Middle frontal gyrus (tissue), 1 donor: ENCODE data around the gene SHISA7.

Experiments
- DNase-seq: peaks from one replicate; pipeline ENCODE4 v3.0.0-alpha.2; 2015; ENCODE audit warnings: low spot score; ENCODE audit errors: extremely low spot score

The SHISA7 gene

DNA sequence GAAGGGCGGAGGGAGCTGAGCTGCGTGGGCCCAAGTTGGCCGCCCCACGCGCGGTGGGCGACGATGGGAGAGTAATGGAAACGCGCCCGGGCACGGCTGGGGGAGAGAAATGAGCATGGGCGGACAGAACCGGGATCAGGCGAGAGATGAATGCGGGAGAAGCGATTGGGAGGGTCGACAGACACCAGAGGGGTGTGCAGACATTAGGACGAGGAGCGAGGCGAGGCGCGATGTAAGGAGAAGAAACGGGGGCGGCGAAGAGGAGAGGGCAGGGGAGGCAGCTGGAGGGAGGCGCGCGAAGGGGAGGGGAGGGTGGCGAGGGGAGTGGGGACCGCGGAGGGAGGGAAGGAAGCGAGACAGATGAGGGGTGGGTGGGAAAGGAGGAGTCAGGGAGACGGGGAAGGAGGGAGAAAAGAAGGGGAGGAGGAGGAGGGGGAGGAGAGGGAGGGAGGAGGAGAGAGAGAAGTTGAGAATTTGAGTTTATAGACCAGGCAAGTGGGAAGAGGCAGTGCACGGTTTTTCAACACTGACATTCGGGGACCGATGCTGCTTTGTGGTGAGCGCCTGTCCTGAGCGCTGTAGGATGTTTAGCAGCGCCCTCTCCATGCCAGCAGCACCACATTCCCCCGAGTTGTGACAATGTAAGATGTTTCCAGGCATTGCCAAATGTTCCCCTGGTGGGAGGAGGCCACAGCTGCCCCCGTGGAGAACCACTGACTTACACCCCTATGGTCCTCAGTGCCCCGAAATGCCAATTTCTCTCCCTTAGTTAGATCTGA, at the start of gene SHISA7:
Gene SHISA7, minus strand, starts transcription at position 256 of the 779 bp plus-strand sequence. CDS start 437 bp downstream, outside the sequence.
- no peak for DNase-seq

DNA sequence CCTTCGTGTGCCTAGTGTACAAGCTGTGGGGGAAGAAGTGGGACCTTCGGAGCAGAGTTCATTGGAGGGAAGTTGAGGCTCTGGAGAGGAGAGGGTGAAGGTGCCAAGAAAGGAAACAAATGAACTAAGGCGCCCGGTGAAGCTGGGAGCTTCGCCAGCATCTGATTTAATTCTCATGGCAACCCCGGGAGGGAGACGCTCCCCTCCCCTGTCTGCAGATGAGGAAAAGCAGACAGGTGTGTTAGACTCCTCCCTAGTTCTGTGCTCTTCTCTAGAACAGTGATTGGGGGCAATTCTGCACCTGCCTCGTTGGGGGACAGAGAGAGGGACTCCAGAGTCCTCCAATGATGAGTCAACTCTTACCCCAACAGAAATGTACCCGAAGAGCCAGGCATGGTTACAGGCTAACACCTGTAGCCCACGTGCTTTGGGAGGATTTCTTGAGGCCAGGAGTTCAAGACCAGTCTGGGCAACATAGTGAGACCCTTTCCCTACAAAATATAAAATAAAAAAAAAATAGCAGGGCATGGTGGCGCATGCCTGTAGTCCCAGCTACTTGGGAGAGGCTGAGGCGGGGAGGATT, 49.4 kb upstream of the SHISA7 start:
- no peak for DNase-seq

DNA sequence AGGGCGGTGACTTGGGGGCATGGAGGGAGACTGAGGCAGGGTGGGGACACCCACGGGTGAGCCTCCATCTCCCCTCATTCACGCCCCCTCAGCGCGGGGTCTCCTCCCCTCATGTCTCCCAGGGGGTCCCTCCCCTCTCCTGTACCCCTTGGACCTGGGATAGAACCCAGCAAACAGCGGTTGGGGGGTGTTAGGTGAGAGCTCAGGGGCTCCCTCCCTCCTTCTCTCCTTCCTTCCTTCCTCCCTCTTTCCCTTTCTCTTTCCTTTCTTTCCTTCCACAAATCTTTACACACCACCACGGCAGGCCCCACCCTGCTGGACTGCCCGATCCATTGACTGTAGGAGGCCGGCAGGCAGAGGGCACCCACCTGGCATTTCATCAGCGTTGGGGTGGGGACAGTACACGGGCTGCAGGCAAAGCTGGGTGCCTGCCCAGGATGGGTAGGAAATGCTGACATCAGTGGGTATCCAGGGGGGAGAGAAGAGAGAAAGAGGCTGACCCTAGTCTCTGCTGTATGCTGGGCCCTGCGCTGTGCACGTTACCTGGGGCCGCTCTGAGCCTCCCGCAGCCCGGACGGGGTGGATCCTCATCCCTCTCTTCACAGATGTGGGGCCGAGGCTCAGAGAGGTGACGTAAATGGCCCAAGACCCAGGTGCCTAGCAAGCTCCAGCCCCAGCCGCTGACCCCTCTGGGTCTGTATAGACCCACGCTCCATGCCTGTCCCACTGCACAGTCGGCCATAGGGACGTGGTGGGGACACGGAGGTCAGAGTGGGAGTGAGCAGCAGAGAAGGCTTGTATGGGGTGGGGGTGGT, 48.7 kb upstream of the SHISA7 start:
- no peak for DNase-seq

DNA sequence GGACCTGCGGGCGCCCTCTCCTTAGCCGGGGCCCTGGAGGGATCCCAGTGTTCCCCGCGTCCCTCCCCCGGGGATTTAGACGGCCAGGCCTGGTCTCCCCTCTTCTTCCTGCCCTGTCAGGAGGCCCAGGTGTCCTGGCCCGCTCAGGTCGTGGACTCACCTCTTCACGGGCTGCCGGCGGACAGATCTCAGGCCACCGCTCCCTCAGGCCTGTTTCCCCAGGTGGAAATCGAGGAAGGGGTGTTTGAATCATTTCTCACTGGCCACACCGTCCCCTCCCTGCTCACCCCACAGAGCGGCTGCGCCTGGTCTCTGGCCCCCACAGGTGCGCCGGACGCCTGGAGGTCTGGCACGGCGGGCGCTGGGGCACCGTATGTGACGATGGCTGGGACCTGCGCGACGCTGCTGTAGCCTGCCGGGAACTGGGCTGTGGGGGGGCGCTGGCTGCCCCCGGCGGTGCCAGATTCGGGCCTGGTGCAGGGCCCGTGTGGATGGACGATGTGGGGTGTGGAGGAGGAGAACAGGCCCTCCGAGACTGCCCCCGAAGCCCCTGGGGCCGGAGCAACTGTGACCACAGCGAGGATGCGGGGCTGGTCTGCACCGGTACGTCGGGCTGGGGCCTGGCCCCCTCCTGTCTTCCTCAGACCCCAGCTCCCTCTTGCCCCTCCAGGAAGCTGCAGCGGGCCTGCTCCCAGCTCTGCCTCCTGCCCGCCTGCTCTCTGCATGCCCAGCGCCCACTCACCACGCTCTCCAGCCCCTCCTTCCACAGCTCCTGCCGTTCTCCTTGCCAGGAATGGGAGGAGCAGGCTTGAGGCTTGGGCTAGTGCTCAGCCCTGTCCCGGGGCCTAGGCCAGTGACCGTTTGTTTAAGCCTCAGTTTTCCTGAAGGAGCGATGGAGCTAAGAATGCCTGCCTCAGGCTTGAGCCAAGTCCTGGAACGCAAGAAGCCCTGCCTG, 47.7 kb upstream of the SHISA7 start:
- no peak for DNase-seq

DNA sequence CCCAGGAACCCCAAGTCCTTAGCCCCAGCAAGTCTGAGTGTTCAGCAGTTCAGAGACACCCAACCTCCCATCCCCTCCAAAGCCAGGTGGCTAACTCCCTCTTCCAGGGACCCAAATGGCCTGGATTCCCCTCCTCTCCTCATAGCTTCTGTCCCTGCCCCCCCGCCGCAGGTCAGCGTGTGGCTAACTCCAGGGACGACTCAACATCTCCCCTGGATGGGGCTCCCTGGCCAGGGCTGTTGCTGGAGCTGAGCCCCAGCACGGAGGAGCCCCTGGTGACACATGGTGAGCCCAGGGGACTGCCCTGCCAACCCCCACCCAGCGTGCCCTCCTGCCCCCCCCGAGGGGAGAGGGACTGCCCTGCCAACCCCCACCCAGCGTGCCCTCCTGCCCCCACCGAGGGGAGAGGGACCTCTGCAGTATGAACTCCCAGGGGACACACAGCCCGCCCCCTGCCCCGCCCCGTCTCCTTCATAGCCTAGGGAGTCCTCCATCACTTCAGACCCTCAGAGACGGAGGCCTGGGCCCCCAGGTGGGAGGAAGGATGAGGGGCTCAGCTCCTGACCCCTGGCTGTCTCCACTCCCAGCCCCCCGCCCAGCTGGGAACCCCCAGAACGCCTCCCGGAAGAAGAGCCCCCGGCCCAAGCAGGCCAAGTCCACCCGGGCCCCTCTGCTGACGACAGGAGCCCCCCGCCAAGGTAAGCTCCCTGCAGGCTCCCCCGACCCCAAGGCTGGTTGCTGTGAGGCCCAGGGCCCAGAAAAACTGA, 46.8 kb upstream of the SHISA7 start:
- no peak for DNase-seq

DNA sequence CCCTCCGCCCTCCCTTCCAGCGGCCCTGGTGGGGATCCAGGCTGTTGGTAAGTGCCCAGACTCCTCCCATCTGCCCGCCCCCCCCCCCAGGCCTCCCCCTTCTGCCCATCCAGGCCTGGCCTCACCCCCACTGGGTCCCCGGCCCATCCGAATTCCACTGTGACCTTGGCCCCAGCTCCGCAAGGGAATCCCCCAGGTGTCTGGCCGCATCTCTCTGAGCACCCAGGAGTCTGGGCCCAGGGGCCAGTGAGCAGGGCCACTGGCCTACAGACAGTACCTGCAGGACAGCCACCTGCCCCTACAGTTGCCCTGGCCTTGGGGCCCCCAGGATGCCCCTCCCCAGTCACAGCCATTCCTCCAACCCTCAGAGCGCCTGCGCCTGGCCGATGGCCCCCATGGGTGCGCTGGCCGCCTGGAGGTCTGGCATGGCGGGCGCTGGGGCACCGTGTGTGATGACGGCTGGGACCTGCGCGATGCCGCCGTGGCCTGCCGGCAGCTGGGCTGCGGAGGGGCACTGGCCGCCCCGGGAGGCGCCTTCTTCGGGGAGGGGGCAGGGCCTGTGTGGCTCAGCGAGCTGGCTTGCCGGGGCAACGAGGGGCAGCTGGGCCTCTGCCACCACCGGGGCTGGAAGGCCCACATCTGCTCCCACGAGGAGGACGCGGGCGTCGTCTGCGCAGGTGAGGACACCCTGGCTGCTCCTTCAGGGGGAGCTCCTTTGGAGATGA, 46.0 kb upstream of the SHISA7 start:
- DNase-seq: no peak

DNA sequence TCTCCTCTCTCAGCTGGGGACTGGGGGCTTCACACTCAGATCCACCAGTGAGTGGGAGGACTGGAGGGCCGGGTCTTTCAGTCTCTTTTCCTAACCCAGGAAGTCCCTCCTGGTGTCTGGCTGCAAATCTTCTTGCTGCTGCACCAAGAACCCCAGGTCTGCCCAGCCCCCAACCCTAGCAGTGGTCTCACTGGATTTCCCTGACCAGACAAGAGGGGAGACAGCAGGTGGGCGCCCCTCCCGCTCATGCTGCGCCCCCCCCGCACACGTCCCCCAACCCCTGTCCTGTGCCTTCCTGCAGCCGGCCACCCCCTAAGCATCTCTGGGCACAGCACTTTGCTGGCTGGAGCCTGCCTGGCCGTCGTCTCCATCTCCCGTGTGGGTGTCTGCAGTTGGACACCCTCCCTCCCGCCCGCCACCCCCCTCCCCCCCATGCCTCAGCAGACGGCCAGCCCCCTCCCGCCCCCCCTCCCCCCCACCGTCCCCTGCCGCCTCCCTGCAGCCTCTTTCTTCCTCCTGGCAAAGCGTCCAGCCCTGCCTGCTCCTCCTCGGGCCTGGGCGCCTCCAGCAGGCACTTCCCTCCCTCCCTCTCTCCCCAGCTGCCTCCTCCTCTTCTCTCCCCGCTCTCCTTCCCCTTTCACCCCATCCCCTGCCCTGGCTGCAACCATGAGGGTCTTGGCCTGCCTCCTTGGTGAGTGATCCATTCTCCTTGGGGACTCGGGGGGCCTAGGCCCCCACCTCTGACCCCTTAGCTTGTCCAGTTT, 45.0 kb upstream of the SHISA7 start, which contains the start of gene SSC5D:
Gene SSC5D, plus strand, starts transcription at position 513 of the 764 bp plus-strand sequence. Its CDS starts 154 bp downstream, at position 667.
- no peak for DNase-seq

DNA sequence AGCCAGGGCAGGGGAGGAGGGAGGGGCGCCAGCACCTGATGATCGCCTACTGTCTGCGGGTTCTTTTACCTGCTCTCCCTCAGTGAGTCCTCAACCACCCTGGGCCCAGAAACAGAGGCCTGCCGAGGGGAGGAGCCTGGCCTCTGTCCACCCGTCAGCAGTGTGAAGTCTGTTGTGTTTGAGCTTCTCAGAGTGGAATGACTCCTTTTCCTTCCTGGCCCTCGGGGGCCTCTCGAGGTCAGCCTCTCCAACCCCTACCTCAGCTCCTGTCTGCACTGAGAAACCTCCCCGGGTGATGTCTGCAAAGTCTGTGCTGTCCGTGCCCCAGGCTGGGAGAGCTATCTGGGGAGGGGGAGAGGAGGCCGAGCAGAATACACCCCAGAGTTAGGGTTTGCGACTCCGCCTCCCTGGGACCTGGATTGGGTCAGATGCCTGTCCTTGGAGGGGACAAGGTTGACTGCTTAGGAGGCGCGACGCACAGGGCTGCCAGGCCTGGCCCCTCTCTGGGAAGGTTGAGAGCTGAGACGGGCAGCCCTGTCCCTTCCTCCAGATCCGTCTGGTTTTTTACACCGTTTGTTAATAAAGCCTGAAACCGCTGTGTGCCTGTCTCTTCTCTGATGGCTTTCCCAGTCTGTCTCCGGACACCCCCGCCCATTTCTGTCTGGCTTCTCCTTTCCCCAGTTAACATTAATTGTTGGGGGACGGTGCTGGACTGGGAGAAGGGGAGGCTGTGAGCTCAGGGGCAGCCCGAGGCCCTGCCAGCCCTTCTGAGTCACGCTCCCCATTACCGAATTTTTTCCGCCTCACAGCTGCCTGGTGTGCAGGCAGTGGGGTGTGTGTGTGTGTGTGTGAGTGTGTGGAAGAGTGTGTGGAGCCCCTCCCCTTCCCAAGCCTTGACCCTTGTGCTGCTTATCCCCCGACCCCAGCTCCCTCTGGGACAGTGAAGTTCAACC, 44.1 kb upstream of the SHISA7 start:
- DNase-seq: no peak

DNA sequence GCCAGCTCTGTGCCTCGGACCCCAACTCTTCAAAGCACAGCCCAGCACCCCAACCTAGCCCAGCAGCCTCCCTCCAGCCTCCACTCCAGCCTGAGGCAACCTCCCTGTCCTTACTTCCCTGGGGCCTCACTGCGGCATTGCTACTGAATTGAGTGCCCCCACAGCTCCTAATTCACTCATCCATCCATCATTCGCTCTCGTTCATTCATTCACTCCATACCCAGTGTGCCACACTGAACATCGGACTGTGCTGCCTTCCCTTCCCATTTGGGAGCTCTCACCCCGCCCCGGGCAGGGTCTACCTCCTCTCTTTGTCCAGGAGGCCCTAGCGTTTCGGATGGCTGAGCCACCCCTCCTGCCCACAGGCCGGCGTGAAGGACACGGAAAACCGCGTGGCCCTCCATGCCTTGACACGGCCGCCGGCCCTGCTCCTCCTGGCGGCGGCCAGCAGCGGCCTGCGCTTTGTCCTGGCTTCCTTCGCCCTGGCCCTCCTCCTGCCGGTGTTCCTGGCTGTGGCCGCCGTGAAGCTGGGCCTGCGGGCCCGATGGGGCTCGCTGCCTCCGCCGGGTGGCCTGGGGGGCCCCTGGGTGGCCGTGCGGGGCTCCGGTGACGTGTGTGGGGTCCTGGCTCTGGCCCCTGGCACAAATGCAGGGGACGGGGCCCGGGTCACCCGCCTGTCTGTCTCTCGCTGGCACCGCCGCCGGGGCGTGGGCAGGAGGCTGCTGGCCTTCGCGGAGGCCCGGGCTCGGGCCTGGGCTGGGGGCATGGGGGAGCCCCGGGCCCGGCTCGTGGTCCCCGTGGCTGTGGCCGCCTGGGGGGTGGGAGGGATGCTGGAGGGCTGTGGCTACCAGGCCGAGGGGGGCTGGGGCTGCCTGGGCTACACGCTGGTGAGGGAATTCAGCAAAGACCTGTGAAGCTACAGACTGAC, 43.2 kb upstream of the SHISA7 start:
- DNase-seq: no peak

DNA sequence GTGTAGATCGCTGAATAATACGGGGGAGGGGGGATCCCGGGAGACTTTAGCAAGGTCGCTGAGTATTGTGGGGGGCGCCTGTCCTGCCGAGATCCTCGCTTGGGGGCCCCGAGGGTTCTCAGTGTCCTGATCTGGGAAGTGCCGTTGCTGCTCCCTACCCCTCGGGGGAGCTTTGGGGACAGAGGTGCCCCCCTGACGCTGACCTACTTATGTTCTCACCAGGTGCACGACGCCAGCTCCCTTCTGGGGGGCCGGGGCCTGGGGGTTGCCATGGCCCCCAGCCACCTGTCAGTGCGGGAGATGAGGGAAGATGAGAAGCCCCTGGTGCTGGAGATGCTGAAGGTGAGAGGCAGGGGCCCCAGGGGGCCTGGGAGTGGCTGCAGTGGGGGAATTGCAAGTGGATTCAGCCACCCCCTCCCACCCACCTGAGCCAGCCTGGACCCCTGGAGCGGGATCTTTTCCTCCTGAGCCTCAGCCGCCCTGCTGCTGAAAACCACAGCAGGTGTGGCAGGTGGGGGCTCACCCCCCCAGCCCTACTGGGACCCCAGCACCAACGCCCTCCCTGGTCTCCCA, 42.4 kb upstream of the SHISA7 start:
- no peak for DNase-seq

DNA sequence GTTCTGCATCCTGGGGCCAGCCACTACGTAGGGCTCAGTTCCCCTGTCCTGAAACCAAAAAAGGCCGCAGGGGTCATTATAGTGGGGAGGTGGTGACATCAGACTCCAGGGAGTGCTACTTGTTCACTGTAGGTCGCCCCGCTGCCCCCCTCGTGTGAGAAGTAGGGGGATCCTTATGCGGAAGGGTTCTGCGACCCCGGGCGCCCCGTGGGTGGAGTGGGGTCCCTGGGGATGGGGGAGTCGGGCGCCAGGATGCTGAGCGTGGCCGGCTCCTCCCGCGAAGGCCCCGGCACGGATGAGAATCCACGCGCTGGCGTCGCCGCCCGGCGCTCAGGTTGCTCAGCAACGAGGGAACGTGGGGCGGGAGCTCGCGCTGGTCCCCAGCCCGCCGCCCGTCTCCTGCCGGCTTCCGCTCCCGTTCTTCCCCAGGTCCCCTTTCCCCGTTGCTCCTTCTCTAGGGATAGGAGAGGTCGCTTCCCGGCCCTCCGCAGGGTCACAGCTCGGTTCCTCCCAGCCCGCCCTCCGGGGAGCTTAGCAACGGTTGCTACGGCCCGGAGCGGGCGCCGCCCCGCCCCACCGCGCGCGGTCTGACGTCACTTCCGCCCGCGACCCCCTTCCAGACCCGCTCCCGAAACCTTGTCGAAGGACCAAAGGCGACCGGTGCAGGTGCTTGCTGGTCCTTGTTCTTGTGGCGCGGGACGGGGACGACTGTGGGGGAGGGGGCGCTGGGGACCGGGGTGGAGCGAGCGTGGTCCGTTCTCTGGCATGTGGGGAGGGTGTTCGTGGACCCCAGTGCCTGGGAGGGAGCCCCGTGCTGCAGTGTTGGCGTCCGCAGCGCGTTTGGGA, 41.7 kb upstream of the SHISA7 start, which contains the start of gene NAT14:
Gene NAT14, plus strand, starts transcription at position 596 of the 846 bp plus-strand sequence. CDS start 521 bp downstream, outside the sequence.
- no peak for DNase-seq

DNA sequence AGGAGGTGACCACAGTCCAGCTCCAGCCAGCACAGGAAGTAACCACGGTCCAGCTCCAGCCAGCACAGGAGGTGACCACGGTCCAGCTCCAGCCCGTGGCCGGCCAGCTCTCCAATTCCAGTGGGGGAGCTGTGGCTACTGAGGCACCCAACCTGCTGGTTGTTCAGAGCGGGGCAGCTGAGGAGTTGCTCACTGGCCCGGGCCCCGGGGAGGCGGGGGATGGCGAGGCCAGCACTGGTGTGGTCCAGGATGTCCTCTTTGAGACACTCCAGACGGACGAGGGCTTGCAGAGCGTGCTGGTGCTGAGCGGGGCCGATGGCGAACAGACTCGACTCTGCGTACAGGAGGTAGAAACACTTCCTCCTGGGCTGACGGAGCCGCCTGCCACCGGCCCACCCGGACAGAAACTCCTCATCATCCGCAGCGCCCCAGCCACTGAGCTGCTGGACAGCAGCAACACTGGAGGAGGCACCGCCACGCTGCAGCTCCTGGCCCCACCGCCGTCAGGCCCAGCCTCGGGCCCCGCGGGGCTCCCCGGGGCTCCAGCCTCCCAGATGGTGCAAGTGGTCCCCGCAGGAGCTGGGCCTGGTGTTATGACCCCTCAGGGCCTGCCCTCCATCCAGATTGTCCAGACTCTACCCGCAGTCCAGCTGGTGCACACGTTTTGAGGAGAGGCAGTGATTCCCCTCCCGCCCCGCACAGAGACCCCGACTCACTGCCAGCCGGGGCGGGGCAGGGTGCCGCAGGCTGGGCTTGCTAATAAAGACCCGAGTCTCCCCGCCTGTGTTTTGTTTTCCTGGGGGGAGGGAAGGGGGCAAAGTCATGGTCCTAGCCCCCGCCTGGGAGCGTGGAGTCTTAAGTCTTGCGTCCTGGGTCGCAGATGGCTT, 40.8 kb upstream of the SHISA7 start:
- no peak for DNase-seq

DNA sequence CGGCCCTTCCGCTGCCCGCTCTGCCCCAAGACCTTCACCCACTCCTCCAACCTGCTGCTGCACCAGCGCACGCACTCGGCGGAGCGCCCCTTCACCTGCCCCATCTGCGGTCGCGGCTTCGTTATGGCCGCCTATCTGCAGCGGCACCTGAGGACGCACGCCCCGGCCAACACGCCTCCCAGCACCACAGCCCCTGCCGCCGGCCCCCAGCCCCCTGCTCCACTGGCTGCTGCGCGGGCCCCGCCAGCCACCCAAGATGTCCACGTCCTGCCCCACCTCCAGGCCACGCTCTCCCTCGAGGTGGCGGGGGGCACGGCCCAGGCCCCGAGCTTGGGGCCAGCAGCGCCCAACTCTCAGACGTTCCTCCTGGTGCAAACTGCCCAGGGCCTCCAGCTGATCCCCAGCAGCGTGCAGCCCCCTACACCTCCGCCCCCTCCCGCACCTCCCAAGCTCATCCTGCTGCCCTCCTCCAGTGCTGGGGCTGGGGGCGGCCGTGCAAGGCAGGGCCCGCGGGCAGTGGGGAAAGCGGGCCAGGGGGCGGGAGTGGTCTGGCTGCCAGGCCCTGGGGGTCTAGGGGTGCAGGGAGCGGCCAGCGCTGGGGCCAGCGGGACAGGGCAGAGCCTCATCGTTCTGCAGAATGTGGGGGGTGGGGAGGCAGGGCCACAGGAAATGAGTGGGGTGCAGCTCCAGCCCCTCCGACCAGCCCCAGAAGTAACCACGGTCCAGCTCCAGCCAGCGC, 40.0 kb upstream of the SHISA7 start:
- DNase-seq: no peak
